HG03097 (cell line): ENCODE data around the gene IGDCC3.

Experiments
- ATAC-seq: cut with Tn5 transposase; IDR thresholded peaks from one replicate; pipeline ENCODE4 v1.9.1; 2021; ENCODE audit not compliant: unreplicated experiment, low FRiP score

IGDCC3 gene

GRCh38 chr15:65303687-65304380 lies 74.0 kb downstream of the IGDCC3 start:
- ATAC-seq, result peak; percentile 2

- ATAC-seq, result no peak
Observed at GRCh38 chr15:65302061-65302460, 75.7 kb downstream of the IGDCC3 start.

GRCh38 chr15:65300924-65301441 lies 76.8 kb downstream of the IGDCC3 start:
- ATAC-seq, result no peak

GRCh38 chr15:65298731-65299130 lies 79.1 kb downstream of the IGDCC3 start:
- ATAC-seq, result no peak

- no peak for ATAC-seq
Observed at GRCh38 chr15:65292938-65293518, 84.8 kb downstream of the IGDCC3 start.

- ATAC-seq, result no peak
Observed at GRCh38 chr15:65290228-65290627, 87.6 kb downstream of the IGDCC3 start.

- no peak for ATAC-seq
Observed at GRCh38 chr15:65289261-65289854, 88.4 kb downstream of the IGDCC3 start.

- no peak for ATAC-seq
Observed at GRCh38 chr15:65287520-65287855, 90.3 kb downstream of the IGDCC3 start.

GRCh38 chr15:65286704-65287519 lies 90.9 kb downstream of the IGDCC3 start, which contains the start of gene PARP16:
Gene PARP16, minus strand, starts transcription at chr15:65286883. Its CDS starts 457 bp downstream, at chr15:65286426.
- ATAC-seq, result peak; percentile 89

GRCh38 chr15:65286069-65286703 lies 91.6 kb downstream of the IGDCC3 start:
- ATAC-seq, result peak; percentile 25

- ATAC-seq, result no peak
Observed at GRCh38 chr15:65285291-65286068, 92.3 kb downstream of the IGDCC3 start.

GRCh38 chr15:65278480-65278879 lies 99.3 kb downstream of the IGDCC3 start:
- no peak for ATAC-seq
